B cell (primary cell): ENCODE measurements around the gene RARRES1. TPM values are rescaled to one million over a fixed set of nuclear protein-coding genes. Genes with fewer than 3 reads are reported as not detected.

ENCODE experiments used
- ATAC-seq: fragments of 200-7000 bp; cut with Tn5 transposase; one replicate; pipeline ENCODE4 v1.10.0; 2021; ENCODE audit warnings: low read depth, mild to moderate bottlenecking, moderate number of reproducible peaks, moderate library complexity
- CTCF ChIA-PET: fragments of 350-600 bp; sonication (Branson Sonifier 250); formaldehyde crosslinking; loops from one replicate; lab custom pipeline; 2021; ENCODE audit warnings: antibody characterized with exemption, inconsistent platforms; lab: Charles Lee
- POLR2A ChIA-PET: fragments of 350-600 bp; sonication (Branson Sonifier 250); formaldehyde crosslinking; loops from one replicate; lab custom pipeline; 2021; ENCODE audit warnings: antibody characterized with exemption; lab: Charles Lee
- DNase-seq: peaks from one replicate; pipeline ENCODE4 v3.0.0; 2013
- H2AFZ ChIP-seq: 2 replicates; pipeline ENCODE4 v1.6.1; 2012; ENCODE audit warnings: mild to moderate bottlenecking, low read depth, low read length; ENCODE audit not compliant: insufficient read depth, poor library complexity, severe bottlenecking
- H3K27ac ChIP-seq, 2 donors: 1 replicate in 1 of 2; 2 replicates in 1 of 2; pipeline ENCODE4 v1.5.1; 2012 to 2013; ENCODE audit warnings: low read length in 2 of 2, mild to moderate bottlenecking in 2 of 2, moderate library complexity in 1 of 2
- H3K27me3 ChIP-seq, 4 experiments: fragments of 200-600 bp in 1 of 4; sonication (generic) in 1 of 4; replicated peaks in 1 of 4; 1 replicate in 2 of 4; 2 replicates in 2 of 4; pipeline versions ENCODE4 v1.6.1 to v1.7.0; 2013 to 2016; ENCODE audit warnings: low read length in 3 of 4, mild to moderate bottlenecking in 2 of 4, mixed read lengths in 1 of 4, moderate library complexity in 1 of 4; ENCODE audit not compliant: insufficient read depth in 4 of 4, control insufficient read depth in 3 of 4; ENCODE audit errors: control extremely low read depth in 1 of 4
- H3K36me3 ChIP-seq, 2 experiments: replicated peaks in 1 of 2; 1 replicate in 1 of 2; 2 replicates in 1 of 2; pipeline versions ENCODE4 v1.6.1 to v1.7.1; 2013; ENCODE audit warnings: low read length in 1 of 2; ENCODE audit not compliant: insufficient read depth in 2 of 2, control insufficient read depth in 1 of 2; ENCODE audit errors: control extremely low read depth in 1 of 2, extremely low read depth in 1 of 2
- H3K4me1 ChIP-seq, 2 donors: fragments of 200-600 bp in 1 of 2; sonication (generic) in 1 of 2; 1 replicate in 1 of 2; 2 replicates in 1 of 2; pipeline versions ENCODE4 v1.5.1 to v1.6.1; 2013 to 2017; ENCODE audit warnings: low read length in 2 of 2; ENCODE audit not compliant: control insufficient read depth in 2 of 2, insufficient read depth in 2 of 2
- H3K4me2 ChIP-seq: replicated peaks from 2 replicates; pipeline ENCODE3; 2012; ENCODE audit warnings: mild to moderate bottlenecking, low read depth, low read length; ENCODE audit not compliant: poor library complexity, severe bottlenecking
- H3K4me3 ChIP-seq, 5 experiments: fragments of 200-600 bp in 1 of 5; sonication (generic) in 1 of 5; 1 replicate in 3 of 5; 2 replicates in 2 of 5; pipeline versions ENCODE4 v1.5.1 to v1.7.0; 2011 to 2016; ENCODE audit warnings: low read length in 4 of 5, mild to moderate bottlenecking in 4 of 5, low read depth in 2 of 5, control low read depth in 1 of 5, moderate library complexity in 1 of 5; ENCODE audit not compliant: insufficient read depth in 1 of 5; ENCODE audit errors: control extremely low read depth in 1 of 5, extremely low read depth in 1 of 5
- H3K79me2 ChIP-seq: fragments of 200-600 bp; sonication (generic); one replicate; pipeline ENCODE4 v1.6.0; 2016; ENCODE audit warnings: low read length; ENCODE audit not compliant: control insufficient read depth, insufficient read depth
- H3K9ac ChIP-seq: fragments of 200-600 bp; sonication (generic); 2 replicates; pipeline ENCODE4 v1.6.1; 2017; ENCODE audit warnings: mild to moderate bottlenecking, low read length, moderate library complexity
- H3K9me3 ChIP-seq, 3 donors: one replicate each; pipeline versions ENCODE4 v1.6.1 to v1.7.1; 2013; ENCODE audit warnings: low read length in 2 of 3; ENCODE audit not compliant: control insufficient read depth in 2 of 3, insufficient read depth in 1 of 3; ENCODE audit errors: control extremely low read depth in 1 of 3
- H4K20me1 ChIP-seq: 2 replicates; pipeline ENCODE4 v1.6.0; 2012; ENCODE audit warnings: mild to moderate bottlenecking, low read length; ENCODE audit not compliant: insufficient read depth, control insufficient read depth, poor library complexity, severe bottlenecking
- H3K27ac Mint-ChIP-seq: one replicate; pipeline ENCODE4 v1.8.0; 2021; ENCODE audit warnings: mixed read lengths
- H3K27me3 Mint-ChIP-seq: one replicate; pipeline ENCODE4 v1.8.0; 2021; ENCODE audit warnings: mixed read lengths
- H3K4me1 Mint-ChIP-seq: one replicate; pipeline ENCODE4 v1.8.0; 2021; ENCODE audit warnings: mixed read lengths
- H3K4me3 Mint-ChIP-seq: one replicate; pipeline ENCODE4 v1.8.0; 2021; ENCODE audit warnings: mixed read lengths
- H3K9me3 Mint-ChIP-seq: one replicate; pipeline ENCODE4 v1.8.0; 2022; ENCODE audit warnings: mixed read lengths; ENCODE audit not compliant: insufficient read depth
- EZH2 ChIP-seq: IDR thresholded peaks from 2 replicates; pipeline ENCODE4 v1.6.1; 2012; ENCODE audit warnings: borderline replicate concordance, low read depth, mild to moderate bottlenecking, moderate library complexity, low read length; ENCODE audit not compliant: insufficient read depth, poor library complexity, severe bottlenecking
- WGBS: methylation state at CpG from one replicate; pipeline ENCODE4 v1.1.5; 2013; ENCODE audit warnings: missing lambda C conversion rate; ENCODE audit not compliant: insufficient coverage; 5-methylcytosine and 5-hydroxymethylcytosine counted together
- intact Hi-C: fragments of 100-400 bp; cut with micrococcal nuclease; formaldehyde crosslinking; loops from one replicate; pipeline ENCODE4 v1.10.0; 2022
- polyA plus RNA-seq: library from polyadenylated mRNA; depleted of rRNA; stranded (reverse); fragments of >200 nt; gene quantifications from 2 replicates; pipeline ENCODE4 v1.2.3, GENCODE V29; 2012
- total RNA-seq, 2 donors: library from RNA; stranded (reverse); fragments of 120-200 nt in 1 of 2; gene quantifications; 1 replicate in 1 of 2; 2 replicates in 1 of 2; pipeline versions ENCODE4 v1.2.3 to v1.2.4, GENCODE V29; 2013 to 2022
- TF ChIP-seq, protein P1 (sequence below): fragments of 200-600 bp; IDR thresholded peaks from one replicate; pipeline ENCODE4 v1.8.0; 2022; ENCODE audit warnings: antibody characterized with exemption, mild to moderate bottlenecking

Gene RARRES1
- total and polyA plus RNA-seq, 2 donors (not counting 1 experiment from before 2014, with no cell fraction given), result not detected

- Histone ChIP-seq H3K4me3 (peak overlapping the region; percentile 58 to 80 (median 76)), H3K79me2 (no peaks in the 10 kb centered on the region), H4K20me1 (no peaks in the 10 kb centered on the region), H3K27me3 (no peaks in the 10 kb centered on the region), H3K9ac (peak overlapping the region; percentile 81), H3K36me3 (peaks cover 0 to 22% of the 10 kb centered on the region in 2 experiments), H3K4me1 (peaks cover 11 to 12% of the 10 kb centered on the region in 2 donors), H3K27ac (peak overlapping the region; percentile 44 to 58), H3K4me2 (peak overlapping the region; percentile 86), H2AFZ (peak overlapping the region; percentile 82), H3K9me3 (no peaks in the 10 kb centered on the region)
- no peaks in the 10 kb centered on the region for H3K27me3 Mint-ChIP-seq
- DNase-seq (no peak), ATAC-seq (no peak)
- H3K4me3 Mint-ChIP-seq, result peak overlapping the region; percentile 96
- TF ChIP-seq, protein P1, sequence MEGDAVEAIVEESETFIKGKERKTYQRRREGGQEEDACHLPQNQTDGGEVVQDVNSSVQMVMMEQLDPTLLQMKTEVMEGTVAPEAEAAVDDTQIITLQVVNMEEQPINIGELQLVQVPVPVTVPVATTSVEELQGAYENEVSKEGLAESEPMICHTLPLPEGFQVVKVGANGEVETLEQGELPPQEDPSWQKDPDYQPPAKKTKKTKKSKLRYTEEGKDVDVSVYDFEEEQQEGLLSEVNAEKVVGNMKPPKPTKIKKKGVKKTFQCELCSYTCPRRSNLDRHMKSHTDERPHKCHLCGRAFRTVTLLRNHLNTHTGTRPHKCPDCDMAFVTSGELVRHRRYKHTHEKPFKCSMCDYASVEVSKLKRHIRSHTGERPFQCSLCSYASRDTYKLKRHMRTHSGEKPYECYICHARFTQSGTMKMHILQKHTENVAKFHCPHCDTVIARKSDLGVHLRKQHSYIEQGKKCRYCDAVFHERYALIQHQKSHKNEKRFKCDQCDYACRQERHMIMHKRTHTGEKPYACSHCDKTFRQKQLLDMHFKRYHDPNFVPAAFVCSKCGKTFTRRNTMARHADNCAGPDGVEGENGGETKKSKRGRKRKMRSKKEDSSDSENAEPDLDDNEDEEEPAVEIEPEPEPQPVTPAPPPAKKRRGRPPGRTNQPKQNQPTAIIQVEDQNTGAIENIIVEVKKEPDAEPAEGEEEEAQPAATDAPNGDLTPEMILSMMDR, result no peak
- no peak for TF ChIP-seq EZH2
- H3K4me1 Mint-ChIP-seq, result peaks cover 25% of the 10 kb centered on the region
- H3K27ac Mint-ChIP-seq, result peak overlapping the region; percentile 39
- 36% methylated on average over 1 of the region's 6 CpGs for WGBS
- ChIA-PET POLR2A (no interaction called here), CTCF (interaction anchor here (1.6 to 2.7 kb wide), 2 partner anchors 13 to 27 kb away, joined by 5 to 10 read pairs; partner anchors contain the start of gene GFM1)
- intact Hi-C loops, result loop anchor here (1.0 to 2.0 kb wide), 4 partner anchors 11 to 130 kb away; partner anchors contain the start of genes GFM1 and MFSD1
- no peaks in the 10 kb centered on the region for H3K9me3 Mint-ChIP-seq
Measured at GRCh38 chr3:158671821-158672214, 60.4 kb downstream of the RARRES1 start.

- Histone ChIP-seq H3K79me2 (no peaks in the 10 kb centered on the region), H4K20me1 (no peaks in the 10 kb centered on the region), H3K4me2 (no peak overlapping the region), H3K36me3 (peaks cover 5 to 48% of the 10 kb centered on the region in 2 experiments), H3K9ac (no peak overlapping the region), H3K4me1 (peaks cover 11 to 12% of the 10 kb centered on the region in 2 donors), H2AFZ (no peak overlapping the region), H3K27me3 (no peaks in the 10 kb centered on the region), H3K27ac (no peak overlapping the region), H3K9me3 (no peaks in the 10 kb centered on the region), H3K4me3 (no peak overlapping the region)
- intact Hi-C loops, result no loop called here
- ATAC-seq (no peak), DNase-seq (no peak)
- POLR2A ChIA-PET, result no interaction called here
- Mint-ChIP-seq H3K9me3 (no peaks in the 10 kb centered on the region), H3K4me3 (no peak overlapping the region), H3K4me1 (peaks cover 25% of the 10 kb centered on the region), H3K27me3 (no peaks in the 10 kb centered on the region), H3K27ac (no peak overlapping the region)
- 94% methylated on average over 2 of the region's 2 CpGs for WGBS
- CTCF ChIA-PET, result no interaction called here
- no peak for TF ChIP-seq EZH2
- TF ChIP-seq, protein P1, result no peak
Measured at GRCh38 chr3:158668506-158668905, 63.8 kb downstream of the RARRES1 start.
